ENCODE measurements around the gene HES1.

Gene HES1

DNA sequence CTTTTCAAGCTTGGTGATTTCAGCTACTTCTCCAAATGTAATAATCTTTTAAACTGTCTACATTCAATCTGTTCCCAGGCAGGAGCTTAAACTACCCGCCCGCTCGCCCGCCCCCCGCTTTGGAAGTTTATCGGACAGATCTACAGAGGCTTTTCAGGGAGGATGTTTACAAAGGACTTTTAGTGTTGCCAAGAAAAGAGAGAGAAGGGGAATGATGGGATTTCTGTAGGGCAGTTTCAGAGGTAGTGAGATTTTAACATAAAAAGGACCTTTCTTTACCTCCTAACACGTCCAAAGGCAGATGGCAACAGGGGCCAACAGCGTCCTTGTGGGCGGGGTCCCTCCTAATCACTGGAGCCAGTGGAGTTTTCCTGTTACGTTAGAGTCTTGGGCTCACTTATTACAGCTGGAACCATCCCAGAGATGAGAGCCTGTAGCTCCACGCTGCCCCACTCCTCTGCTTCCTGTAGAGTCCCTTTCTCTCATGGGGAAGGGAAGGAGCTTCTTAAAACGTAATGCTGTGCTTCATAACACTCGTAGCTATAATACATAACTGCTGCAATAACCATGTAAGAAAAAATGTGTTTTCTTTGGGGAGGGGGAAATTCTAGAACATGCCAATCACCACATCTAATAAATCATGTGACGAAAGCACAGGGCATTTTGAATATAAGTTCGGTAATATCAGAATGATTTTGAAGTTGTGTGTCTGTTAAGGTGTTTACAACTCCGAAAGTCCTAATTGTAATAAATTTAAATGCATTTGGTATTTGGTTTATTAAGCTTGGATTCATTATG is 30.9 kb downstream of the HES1 start:
- no peak for TF ChIP-seq CTCF (IDR thresholded peaks at IDR 0.05; ENCODE audit: insufficient read depth, low read length)
- TF ChIP-seq POLR2AphosphoS5 (IDR thresholded peaks at IDR 0.05; ENCODE audit: low read depth) = no peak
- TF ChIP-seq GABPA (IDR thresholded peaks at IDR 0.05; ENCODE audit: low read depth) = no peak
- no peak for TF ChIP-seq SPI1 (IDR thresholded peaks at IDR 0.05; ENCODE audit: borderline replicate concordance, low read depth)
- TF ChIP-seq, protein P1, sequence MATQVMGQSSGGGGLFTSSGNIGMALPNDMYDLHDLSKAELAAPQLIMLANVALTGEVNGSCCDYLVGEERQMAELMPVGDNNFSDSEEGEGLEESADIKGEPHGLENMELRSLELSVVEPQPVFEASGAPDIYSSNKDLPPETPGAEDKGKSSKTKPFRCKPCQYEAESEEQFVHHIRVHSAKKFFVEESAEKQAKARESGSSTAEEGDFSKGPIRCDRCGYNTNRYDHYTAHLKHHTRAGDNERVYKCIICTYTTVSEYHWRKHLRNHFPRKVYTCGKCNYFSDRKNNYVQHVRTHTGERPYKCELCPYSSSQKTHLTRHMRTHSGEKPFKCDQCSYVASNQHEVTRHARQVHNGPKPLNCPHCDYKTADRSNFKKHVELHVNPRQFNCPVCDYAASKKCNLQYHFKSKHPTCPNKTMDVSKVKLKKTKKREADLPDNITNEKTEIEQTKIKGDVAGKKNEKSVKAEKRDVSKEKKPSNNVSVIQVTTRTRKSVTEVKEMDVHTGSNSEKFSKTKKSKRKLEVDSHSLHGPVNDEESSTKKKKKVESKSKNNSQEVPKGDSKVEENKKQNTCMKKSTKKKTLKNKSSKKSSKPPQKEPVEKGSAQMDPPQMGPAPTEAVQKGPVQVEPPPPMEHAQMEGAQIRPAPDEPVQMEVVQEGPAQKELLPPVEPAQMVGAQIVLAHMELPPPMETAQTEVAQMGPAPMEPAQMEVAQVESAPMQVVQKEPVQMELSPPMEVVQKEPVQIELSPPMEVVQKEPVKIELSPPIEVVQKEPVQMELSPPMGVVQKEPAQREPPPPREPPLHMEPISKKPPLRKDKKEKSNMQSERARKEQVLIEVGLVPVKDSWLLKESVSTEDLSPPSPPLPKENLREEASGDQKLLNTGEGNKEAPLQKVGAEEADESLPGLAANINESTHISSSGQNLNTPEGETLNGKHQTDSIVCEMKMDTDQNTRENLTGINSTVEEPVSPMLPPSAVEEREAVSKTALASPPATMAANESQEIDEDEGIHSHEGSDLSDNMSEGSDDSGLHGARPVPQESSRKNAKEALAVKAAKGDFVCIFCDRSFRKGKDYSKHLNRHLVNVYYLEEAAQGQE (IDR thresholded peaks at IDR 0.05; ENCODE audit: insufficient replicate concordance, low read depth) = no peak
- Histone ChIP-seq H3K27me3 (ENCODE audit: insufficient read depth, poor library complexity, severe bottlenecking) (no peaks in the 10 kb centered on the region), H3K27ac (replicated peaks) (peak overlapping the region; percentile 63), H3K4me3 (replicated peaks; ENCODE audit: insufficient read depth, low read length) (no peak overlapping the region)
- no peak for DNase-seq (ENCODE audit: low read depth in 1 of 2, low spot score in 1 of 2)

GRCh38 chr3:194167480-194168282 is 31.7 kb downstream of the HES1 start:
- TF ChIP-seq POLR2AphosphoS5 (IDR thresholded peaks at IDR 0.05; ENCODE audit: low read depth) = 0 out of 2 replicates have a peak, but pooled peaks have one; percentile 38
- TF ChIP-seq, protein P1 (IDR thresholded peaks at IDR 0.05; ENCODE audit: insufficient replicate concordance, low read depth) = no peak
- peak; percentile 71; the same call in 1 of the 2 replicates for TF ChIP-seq SPI1 (IDR thresholded peaks at IDR 0.05; ENCODE audit: borderline replicate concordance, low read depth)
- peak overlapping the region; percentile 4; the same call in 1 of the 2 replicates for H3K4me3 ChIP-seq (replicated peaks; ENCODE audit: insufficient read depth, low read length)
- DNase-seq (ENCODE audit: low read depth in 1 of 2, low spot score in 1 of 2) = peak; percentile 72 to 73
- no peaks in the 10 kb centered on the region for H3K27me3 ChIP-seq (ENCODE audit: insufficient read depth, poor library complexity, severe bottlenecking)
- peak overlapping the region; percentile 63 for H3K27ac ChIP-seq (replicated peaks)

DNA sequence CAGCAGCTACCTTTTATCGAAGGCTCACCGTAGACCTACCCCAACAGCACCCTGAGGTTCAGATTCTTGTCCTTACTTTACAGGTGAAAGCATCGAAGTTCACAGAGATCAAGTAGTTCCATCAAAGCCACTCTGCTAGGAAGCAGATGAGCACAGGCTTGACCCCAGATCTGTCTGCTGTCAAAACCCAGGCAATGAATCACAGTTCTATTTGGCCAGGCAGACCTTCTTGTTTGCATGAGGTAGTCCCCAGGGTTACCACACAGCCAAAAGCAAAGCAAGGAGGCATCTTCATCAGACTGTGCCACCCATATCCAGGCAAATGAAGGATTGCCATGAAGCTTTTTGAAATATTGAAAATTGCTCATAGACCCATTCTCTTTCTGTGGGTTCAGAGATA is 33.0 kb downstream of the HES1 start:
- Histone ChIP-seq H3K27ac (replicated peaks) (peak overlapping the region; percentile 63; the same call in 1 of the 2 replicates), H3K27me3 (ENCODE audit: insufficient read depth, poor library complexity, severe bottlenecking) (no peaks in the 10 kb centered on the region), H3K4me3 (replicated peaks; ENCODE audit: insufficient read depth, low read length) (no peak overlapping the region)
- no peak for DNase-seq (ENCODE audit: low read depth in 1 of 2, low spot score in 1 of 2)
- TF ChIP-seq GABPA (IDR thresholded peaks at IDR 0.05; ENCODE audit: low read depth) (no peak), POLR2AphosphoS5 (IDR thresholded peaks at IDR 0.05; ENCODE audit: low read depth) (no peak), CTCF (IDR thresholded peaks at IDR 0.05; ENCODE audit: insufficient read depth, low read length) (no peak), SPI1 (IDR thresholded peaks at IDR 0.05; ENCODE audit: borderline replicate concordance, low read depth) (no peak)
- TF ChIP-seq, protein P1 (IDR thresholded peaks at IDR 0.05; ENCODE audit: insufficient replicate concordance, low read depth) = no peak
